M059J (cell line): Measurements from ENCODE around the gene CASKIN1. TPM values are rescaled to one million over a fixed set of nuclear protein-coding genes. Genes with fewer than 3 reads are reported as not detected.
A peak's percentile ranks its signal among the peaks of the same experiment; 100 is the strongest.

ENCODE experiments used
- DNase-seq: peaks from one replicate; pipeline ENCODE4 v3.0.0-alpha.2; 2012; ENCODE audit warnings: low read depth
- total RNA-seq: library from RNA; depleted of rRNA; stranded (reverse); fragments of >200 nt; shearing (Covaris generic); gene quantifications from 2 replicates; pipeline ENCODE4 v1.2.3, GENCODE V29; 2014

Gene CASKIN1
- total RNA-seq, 1 experiment from 2014 or later = not detected

DNA sequence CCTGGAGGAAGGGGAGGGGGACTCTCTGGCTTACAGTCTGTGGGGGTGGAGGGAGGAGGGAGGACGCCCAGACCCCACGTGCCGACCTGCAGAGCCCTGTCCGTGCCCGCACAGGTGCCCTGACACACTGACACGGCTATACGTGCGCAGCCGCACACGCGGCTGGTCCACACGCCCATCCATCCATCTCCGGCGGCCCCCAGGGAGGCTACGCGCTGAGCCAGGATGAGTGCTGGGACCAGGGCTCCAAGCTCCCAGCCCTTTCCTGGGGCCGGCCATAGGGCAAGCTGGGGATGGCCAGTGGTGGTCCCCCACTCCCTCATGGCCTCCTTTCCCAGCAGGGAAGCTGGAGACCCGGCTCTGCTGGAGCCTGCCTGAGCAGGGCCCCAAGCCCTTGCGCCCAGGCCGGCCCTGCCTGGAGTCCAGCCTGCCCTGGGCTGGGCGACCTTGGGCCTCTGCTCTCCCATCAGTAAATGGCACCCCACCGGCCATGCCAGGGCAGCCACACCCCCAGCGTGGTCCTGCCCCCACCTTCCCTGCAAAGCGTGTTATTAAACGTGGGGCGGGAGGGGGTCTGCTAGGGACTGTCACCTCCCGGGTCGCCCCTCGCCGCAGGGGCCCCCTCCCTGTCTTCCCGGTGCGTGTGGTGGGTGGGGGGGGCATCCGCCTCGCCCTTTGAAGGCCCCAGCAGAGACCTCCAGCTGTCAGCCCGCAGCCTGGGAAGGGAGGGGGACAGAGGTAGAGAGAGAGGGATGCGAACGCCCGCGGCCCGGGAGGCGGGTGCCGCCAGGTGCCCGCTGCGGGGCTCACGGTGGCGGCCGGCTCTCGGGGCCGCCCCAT lies 863 bp downstream of the CASKIN1 start:
- no peak for DNase-seq

DNA sequence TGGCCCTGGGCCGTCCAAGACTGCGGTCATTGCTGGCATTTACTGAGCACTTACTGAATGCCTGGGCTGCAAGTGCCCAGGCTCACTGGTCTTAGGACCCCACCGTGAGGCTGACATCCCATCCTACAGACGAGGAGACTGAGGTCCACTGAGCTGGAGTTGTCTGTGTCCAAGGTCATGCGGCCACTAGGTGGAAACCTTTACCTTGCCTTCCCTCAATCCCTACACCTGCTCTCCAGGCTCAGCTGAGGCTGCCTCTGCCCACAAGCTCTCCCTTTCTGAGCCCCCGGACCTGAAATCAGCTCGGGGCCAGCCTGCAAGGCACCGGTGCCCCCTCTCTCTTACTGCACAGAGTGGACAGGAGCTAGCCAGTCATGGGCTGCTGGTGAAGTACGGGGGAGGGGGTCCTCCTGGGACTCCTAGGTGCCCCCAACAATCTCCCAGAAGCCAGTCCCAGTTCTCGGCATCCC lies 1.5 kb downstream of the CASKIN1 start:
- peak; percentile 51 for DNase-seq

DNA sequence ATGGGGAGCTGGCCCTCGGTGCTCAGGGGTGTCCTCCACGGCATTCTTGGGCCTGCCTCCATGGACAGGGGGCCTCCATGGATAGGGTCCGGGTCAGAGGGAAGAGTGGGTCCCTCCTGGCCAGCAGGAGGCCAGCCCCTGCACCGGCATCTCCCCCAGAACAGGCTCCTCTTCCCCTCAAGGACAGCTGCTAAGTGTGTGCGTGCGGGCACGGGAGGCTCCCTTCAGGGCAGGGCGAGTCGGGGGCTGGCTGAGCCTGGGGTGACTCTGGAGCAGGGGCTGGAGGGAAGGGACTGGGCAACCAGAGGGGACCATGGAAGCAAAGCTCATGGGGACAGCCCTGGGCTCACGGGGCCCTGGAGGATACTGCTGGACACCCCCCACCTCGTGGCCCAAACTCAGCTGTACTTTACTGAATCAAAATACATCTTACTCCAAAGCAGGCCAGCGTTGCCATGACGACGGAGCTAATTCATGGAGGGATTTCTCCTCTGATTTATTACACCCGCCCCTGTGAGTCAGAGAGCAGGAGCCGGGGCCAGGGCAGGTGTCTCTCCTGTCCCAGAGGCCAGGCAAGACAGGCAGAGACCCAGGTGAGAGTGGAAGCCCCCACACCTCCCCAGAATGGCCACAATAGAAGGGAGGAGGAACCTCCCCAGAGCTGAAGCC lies 2.1 kb downstream of the CASKIN1 start:
- peak; percentile 90 for DNase-seq

- DNase-seq = no peak
These were observed 5.0 kb downstream of the CASKIN1 start for GRCh38 chr16:2191446-2191706.

DNA sequence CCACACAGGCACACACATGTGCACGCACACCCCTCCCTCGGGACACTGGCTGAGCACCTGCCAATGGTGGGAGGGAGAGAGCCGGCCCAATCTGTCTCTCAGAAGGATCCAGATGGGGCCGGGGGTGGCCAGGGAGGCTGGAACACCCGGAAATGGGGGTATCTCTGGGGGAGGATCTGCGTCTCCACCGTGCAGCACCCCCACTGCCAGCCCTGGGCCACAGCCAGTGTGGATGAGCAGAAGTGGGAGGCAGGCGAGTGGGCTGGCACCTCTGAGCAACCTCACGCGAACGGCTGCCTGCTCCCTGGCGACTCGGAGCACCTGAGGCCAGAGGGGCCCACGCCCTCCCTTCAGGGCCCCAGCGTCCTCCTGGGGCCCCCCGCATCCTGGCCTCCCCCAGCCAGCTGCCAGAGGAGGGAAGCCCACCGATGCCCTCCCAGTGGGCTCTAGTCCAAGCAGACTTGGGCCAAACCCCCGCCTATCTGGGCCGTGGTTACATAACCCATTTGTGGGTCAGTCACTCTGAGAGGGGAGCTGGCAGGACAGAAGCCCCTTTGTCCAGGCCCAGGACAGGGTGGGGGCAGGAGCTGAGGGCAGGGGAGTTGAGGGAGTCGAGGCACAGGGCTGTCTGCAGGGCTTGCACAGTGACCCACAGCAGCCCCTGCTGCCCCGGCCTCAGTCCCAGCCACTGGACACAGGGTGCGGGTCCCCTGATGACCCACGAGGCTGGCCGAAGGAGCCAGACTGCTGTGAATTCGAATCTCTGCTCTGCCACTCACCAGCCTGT lies 5.6 kb downstream of the CASKIN1 start:
- no peak for DNase-seq

- DNase-seq = no peak
These were observed 6.3 kb downstream of the CASKIN1 start for GRCh38 chr16:2190002-2190658.

DNA sequence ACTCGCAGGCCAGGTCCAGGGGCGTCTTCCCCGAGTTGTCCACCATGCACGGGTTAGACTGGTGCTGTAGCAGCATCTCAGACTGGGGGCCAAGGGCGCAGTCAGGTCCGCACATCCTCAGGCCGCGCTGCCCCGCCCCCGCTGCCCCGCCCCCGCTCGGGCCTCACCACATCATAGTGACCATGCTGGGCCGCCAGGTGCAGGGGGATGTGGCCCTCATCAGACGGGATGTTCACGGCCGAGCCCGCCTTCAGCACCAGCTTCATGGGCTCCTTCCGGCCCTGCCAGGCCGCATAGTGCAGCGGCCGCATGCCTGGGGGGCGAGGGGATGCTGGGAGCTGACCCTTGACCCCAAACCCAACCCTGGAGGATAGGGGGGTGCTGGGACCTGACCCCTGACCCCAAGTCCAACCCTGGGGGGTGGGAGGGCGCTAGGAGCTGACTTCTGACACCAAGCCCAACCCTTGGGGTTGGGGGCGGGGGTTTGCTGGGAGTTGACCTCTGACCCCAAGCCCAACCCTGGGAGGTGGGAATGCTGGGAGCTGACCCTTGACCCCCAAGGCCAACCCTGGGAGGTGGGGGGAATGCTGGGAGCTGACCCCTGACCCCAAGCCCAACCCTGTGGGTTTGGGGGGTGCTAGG lies 7.0 kb downstream of the CASKIN1 start:
- no peak for DNase-seq

DNA sequence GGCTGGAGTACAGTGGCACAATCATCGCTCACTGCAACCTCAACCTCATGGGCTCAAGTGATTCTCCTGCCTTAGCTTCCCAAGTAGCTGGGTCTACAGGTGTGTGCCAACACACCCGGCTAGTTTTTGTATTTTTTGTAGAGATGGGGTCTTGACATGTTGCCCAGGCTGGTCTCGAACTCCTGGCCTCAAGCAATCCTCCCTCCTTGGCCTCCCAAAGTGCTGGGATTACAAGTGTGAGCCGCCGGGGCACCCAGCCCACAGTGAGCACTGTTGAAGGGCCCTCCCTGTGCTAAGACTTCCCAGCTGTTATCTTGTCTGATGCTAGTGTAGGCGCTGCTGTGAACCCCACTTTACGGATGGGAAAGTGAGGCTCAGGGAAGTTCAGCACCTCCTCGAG lies 8.0 kb downstream of the CASKIN1 start:
- DNase-seq = no peak

DNA sequence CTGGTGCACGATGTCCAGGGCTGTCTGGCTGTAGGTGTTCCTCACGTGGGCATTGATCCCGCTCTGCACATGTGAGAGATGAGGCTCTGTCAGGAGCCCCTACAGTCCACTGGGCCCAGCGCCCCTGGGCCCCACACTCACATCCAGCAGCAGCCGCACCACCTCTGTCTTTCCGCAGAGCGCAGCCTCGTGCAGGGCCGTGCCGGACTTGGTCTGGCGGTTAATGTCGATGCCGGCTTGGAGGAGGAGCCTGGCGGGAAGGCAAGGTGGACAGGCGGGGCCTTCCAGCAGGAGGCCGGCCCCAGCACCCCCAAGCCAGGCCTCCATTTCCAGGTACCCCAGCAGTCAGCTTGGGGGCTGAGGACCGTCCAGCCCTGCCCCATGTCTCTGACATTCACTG lies 9.2 kb downstream of the CASKIN1 start:
- DNase-seq = no peak

DNA sequence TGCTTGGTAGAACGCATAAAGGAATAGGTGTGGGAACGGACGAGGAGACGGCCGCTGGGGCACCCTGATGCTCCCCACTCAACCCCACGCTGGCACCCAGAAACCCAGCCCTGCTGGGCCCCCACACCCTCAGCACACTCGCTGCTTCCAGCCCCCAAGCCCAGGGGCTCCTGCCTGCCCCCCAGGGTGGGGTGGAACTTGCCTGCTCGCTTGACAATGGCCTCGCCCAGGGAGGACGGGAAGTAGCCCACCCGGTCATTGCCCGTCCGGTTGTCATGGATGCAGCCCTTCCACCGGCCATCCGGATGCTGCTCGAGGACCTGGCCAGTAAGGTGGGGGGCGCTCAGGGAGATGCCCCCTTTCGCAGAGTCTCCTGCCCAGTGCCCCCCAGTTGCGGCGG lies 9.9 kb downstream of the CASKIN1 start:
- no peak for DNase-seq

DNA sequence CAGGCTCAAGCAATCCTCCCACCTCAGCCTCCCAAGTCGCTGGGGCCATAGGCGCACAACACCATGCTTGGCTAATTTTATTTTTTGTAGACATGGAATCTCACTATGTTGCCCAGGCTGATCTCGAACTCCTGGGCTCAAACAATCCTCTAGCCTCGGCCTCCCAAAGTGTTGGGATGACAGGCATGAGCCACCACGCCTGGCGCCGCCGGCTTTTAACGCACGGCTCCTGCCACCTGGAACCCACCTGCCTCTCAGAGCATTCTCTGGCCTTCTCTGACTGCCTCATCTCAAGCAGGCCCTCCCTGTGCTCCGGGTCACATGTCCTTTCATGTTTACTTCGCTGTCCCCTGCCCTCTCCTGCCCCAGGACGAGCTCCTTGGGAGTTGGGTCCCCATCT lies 10.3 kb downstream of the CASKIN1 start:
- no peak for DNase-seq

DNA sequence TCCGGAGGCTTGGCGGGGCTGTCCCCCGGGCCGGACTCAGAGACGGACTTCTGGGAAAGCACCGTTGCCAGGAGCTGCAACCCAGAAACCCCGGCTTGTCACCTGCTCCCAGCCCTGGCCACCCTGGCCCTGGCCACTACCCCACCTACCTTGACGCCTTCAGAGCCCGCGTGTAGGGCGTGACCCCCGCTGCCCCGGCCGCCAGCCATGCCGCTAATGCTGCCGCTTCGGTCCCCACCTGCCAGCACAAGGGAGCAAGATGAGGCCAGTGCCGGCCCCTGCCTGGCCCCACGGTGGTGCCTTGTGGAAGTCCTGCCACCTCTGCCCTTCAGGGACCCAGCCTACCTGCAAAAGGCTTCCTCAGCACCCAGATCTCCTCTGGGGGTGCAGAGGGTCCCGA lies 11.4 kb downstream of the CASKIN1 start:
- no peak for DNase-seq

- DNase-seq = no peak
These were observed 12.1 kb downstream of the CASKIN1 start for GRCh38 chr16:2184346-2184745.

DNA sequence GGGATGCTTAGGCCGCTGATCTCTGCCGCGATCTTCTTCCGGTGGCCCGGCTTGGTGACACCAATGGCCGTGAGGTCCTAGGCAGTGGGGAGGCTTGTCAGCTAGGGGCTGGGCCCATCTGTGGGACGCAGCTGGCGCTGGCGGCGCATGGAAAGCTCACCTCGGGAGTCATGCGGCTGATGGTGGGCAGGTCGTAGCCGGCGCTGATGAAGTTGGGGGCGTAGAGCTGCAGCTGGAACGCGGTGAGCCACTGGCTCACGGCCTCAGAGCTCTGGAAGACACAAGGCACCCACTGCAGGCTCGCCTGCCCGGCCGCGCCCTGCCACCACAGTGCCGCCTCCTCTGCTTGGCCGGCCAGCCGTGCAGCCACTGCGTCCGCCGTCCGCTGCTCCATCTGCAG lies 12.7 kb downstream of the CASKIN1 start:
- DNase-seq = no peak

GRCh38 chr16:2181952-2182351 lies 14.5 kb downstream of the CASKIN1 start:
- DNase-seq = no peak

DNA sequence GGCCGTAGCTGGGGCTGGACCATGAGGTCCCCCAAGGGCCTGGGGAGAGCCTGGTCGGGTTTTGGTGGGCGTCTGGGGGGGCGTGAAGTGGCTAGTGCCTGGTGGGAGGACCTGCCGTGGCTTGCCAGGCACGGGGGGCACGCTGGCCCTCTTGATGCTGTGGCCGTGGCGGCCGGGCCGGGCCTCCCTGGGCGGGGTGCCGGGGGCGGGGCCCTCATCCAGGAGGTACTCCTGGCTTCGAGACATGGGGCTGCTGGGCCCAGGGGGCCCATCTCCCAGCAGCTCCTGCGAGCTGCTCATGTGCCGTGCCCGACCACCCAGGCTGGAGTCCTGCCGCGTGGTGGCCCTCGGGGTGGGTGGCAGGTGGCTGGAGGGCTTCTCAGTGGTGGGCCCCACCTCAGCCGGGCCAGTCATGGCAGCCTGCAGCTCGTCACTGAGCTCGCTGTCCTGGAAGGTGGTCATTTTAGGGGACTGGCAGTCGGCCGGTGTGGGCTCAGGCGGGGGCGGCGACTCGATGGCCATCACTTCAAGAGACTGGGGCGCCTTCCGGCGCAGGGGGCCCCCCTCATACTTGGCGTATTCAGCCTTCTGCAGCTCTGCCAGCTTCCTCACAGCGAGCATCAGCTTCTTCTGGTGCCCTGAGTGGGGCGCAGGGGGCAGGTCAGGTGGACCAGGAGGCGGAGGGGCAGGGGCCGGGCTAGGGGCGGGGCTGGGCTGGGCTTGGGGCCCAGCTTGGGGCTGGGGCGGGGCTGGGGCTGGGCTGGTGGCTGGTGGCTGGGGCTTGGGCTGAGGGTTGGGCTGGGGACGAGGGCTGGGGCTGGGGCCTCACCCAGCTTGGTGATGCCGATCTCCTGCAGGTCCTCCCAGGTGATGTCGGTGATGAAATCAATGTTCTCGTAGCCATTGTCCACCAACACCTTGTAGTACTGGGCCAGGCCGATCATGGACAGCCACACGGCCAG lies 15.2 kb downstream of the CASKIN1 start:
- DNase-seq = no peak

DNA sequence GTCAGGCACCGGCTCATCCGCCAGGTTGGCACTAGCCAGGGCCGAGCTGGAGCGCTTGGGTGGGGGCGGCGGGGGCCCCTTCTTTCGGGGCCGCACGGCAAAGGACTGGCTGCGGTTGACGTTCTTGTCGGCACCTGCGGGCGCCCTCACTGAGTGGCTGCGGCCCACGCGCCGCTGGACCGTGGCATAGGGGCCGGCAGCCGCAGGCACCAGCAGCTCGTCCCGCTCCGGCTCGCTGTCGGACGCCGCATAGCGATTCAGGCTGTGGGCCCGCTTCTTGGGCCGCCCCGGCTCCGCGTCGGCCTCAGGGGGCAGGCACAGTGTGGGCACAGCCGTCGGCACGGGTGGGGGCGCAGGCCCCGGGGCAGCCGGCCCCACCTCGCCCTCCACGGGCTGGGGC lies 15.9 kb downstream of the CASKIN1 start:
- no peak for DNase-seq

DNA sequence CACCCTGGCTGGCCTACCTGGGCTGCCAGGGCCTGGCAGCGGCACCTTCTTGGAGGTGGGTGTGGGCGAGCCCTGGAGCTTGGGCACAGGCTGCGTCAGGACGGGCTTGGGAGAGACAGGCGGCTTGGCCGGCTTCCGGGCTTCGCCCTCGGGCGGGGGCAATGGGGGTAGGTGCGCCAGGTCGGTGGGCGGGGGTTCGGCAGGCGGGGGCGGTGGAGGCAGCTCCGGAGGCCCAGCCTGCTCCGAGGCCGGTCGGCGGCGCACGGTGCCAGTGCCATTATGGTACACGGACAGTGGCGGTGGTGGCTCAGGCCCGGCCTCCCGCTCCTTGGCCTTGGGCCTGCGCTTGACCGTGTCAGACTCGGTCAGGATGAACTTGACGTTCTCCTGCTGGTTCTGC lies 16.8 kb downstream of the CASKIN1 start:
- no peak for DNase-seq

- no peak for DNase-seq
These were observed 17.3 kb downstream of the CASKIN1 start for GRCh38 chr16:2179107-2179501.

DNA sequence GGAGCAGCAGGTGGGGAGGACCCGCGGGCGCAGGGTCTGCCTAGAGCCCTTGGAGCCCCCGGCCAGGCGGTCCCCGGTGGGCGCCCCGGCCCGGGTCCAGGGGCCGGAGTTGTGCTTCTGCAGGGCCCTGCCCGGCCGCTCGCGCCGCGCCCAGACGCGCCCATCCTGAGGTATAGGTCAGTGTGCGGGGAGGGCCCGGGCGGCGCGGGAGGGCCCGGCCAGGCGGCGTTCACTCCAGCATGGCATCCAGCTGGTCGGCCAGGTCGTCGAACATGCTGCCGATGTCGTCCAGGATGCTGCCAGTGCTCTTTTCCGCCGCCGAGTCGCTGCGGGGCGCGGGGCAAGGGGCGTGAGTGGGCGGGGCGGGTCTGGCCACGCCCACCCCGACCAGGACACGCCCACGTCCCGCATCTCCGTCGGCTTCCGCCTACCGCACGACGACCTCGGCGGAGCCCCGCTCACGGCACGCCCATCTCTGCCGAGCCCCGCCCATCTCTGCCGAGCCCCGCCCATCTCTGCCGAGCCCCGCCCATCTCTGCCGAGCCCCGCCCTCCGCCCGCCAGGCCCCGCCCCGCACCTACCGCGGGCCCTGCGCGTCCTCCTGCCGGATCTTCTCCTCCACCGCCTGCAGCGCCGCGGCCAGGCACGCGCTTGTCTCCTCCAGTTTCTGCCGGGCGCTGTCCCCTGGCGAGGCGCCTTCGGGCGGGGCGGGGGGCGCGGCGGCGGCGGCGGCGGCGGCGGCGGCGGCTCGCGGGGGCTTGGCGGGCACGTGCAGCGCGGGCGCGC lies 17.9 kb downstream of the CASKIN1 start:
- DNase-seq = no peak
